ENCODE measurements around the gene TRMT44.

TRMT44 gene

GRCh38 chr4:8516996-8517550 is 76.5 kb downstream of the TRMT44 start:
- DNase-seq, result no peak

- no peak for DNase-seq
These were observed 77.4 kb downstream of the TRMT44 start for GRCh38 chr4:8517946-8518345.

GRCh38 chr4:8522160-8523120 is 81.9 kb downstream of the TRMT44 start:
- no peak for DNase-seq

- DNase-seq, result no peak
These were observed 82.6 kb downstream of the TRMT44 start for GRCh38 chr4:8523175-8523574.

GRCh38 chr4:8523766-8524165 is 83.2 kb downstream of the TRMT44 start:
- no peak for DNase-seq

- DNase-seq, result no peak
These were observed 84.2 kb downstream of the TRMT44 start for GRCh38 chr4:8524595-8525382.

- DNase-seq, result no peak
These were observed 85.0 kb downstream of the TRMT44 start for GRCh38 chr4:8525383-8526120.

Measured in NK-92 treated with Interleukin-12 subunit alpha and Interleukin-12 subunit beta, amount 100 ng/mL, for 24 hours (cell line).